Calu3 (cell line): ENCODE results near the gene HNRNPF. TPM values are rescaled to one million over a fixed set of nuclear protein-coding genes. Genes with fewer than 3 reads are reported as not detected.

Source experiments
- BruUV-seq: library from RNA; stranded (reverse); fragments of 400-500 nt; replicated peaks from 2 replicates; lab custom pipeline; 2021; lab: Mats Ljungman, UMichigan
- CTCF ChIA-PET: fragments of 300-600 bp; sonication (Branson Sonifier 250); formaldehyde crosslinking; loops from one replicate; lab custom pipeline; 2022; ENCODE audit warnings: antibody characterized with exemption; lab: Charles Lee
- DNase-seq: peaks from one replicate; pipeline ENCODE4 v3.0.0; 2022
- H3K27ac Mint-ChIP-seq: one replicate; pipeline ENCODE4 v1.8.0; 2022; ENCODE audit warnings: mixed read lengths; ENCODE audit not compliant: unreplicated experiment
- H3K27me3 Mint-ChIP-seq: one replicate; pipeline ENCODE4 v1.8.0; 2022; ENCODE audit warnings: mixed read lengths; ENCODE audit not compliant: unreplicated experiment
- H3K36me3 Mint-ChIP-seq: one replicate; pipeline ENCODE4 v1.8.0; 2022; ENCODE audit warnings: mild to moderate bottlenecking, moderate library complexity, mixed read lengths; ENCODE audit not compliant: insufficient read depth, unreplicated experiment
- H3K4me1 Mint-ChIP-seq: one replicate; pipeline ENCODE4 v1.8.0; 2022; ENCODE audit warnings: mild to moderate bottlenecking, low read depth, mixed read lengths; ENCODE audit not compliant: unreplicated experiment
- H3K4me3 Mint-ChIP-seq: one replicate; pipeline ENCODE4 v1.8.0; 2022; ENCODE audit warnings: mild to moderate bottlenecking, low read depth, moderate library complexity, mixed read lengths; ENCODE audit not compliant: unreplicated experiment
- H3K9me3 Mint-ChIP-seq: one replicate; pipeline ENCODE4 v1.8.0; 2022; ENCODE audit warnings: low read depth, mixed read lengths; ENCODE audit not compliant: unreplicated experiment
- CTCF ChIP-seq: fragments of 200-600 bp; IDR thresholded peaks from one replicate; pipeline ENCODE4 v1.8.0; 2022; ENCODE audit warnings: antibody characterized with exemption; ENCODE audit not compliant: unreplicated experiment
- intact Hi-C: fragments of 100-400 bp; cut with micrococcal nuclease; formaldehyde crosslinking; loops from one replicate; pipeline ENCODE4 v1.10.0; 2022; ENCODE audit not compliant: unreplicated experiment
- total RNA-seq: library from RNA; stranded (reverse); gene quantifications from 2 replicates; pipeline ENCODE4 v1.2.3, GENCODE V29; 2022

The HNRNPF gene
- total RNA-seq, 1 experiment from 2014 or later, result 256 TPM

- intact Hi-C loops, result no loop called here
- Mint-ChIP-seq H3K4me1 (peaks cover 60% of the 10 kb centered on the region), H3K27me3 (no peaks in the 10 kb centered on the region), H3K4me3 (peak overlapping the region; percentile 76), H3K9me3 (no peaks in the 10 kb centered on the region), H3K27ac (peak overlapping the region; percentile 44), H3K36me3 (peaks cover 94% of the 10 kb centered on the region)
- no peak for TF ChIP-seq CTCF
- BruUV-seq, result no TSS peak
- no peak for DNase-seq
- CTCF ChIA-PET, result no interaction called here
Observed at GRCh38 chr10:43402176-43402575, 6.8 kb downstream of the HNRNPF start.

- CTCF ChIA-PET, result no interaction called here
- Mint-ChIP-seq H3K36me3 (peaks cover 94% of the 10 kb centered on the region), H3K4me3 (peak overlapping the region; percentile 76), H3K27me3 (no peaks in the 10 kb centered on the region), H3K9me3 (no peaks in the 10 kb centered on the region), H3K27ac (peak overlapping the region; percentile 44), H3K4me1 (peaks cover 61% of the 10 kb centered on the region)
- BruUV-seq, result no TSS peak
- intact Hi-C loops, result no loop called here
- DNase-seq, result no peak
- TF ChIP-seq CTCF, result no peak
Observed at GRCh38 chr10:43401627-43402026, 7.4 kb downstream of the HNRNPF start.

GRCh38 chr10:43399320-43400310, 9.4 kb downstream of the HNRNPF start:
- Mint-ChIP-seq H3K4me1 (peaks cover 58% of the 10 kb centered on the region), H3K27me3 (no peaks in the 10 kb centered on the region), H3K9me3 (no peaks in the 10 kb centered on the region), H3K4me3 (peak overlapping the region; percentile 48), H3K27ac (peak overlapping the region; percentile 44), H3K36me3 (peaks cover 94% of the 10 kb centered on the region)
- no peak for TF ChIP-seq CTCF
- no TSS peak for BruUV-seq
- CTCF ChIA-PET, result interaction anchor here (1.0 kb wide), 1 partner anchor 43 kb away, joined by 4 read pairs; no protein-coding TSS in a partner anchor
- peak; percentile 34 for DNase-seq
- intact Hi-C loops, result loop anchor here (5.0 kb wide), 1 partner anchor 47 kb away; no protein-coding TSS in a partner anchor

GRCh38 chr10:43398939-43399319, 10.1 kb downstream of the HNRNPF start:
- no TSS peak for BruUV-seq
- CTCF ChIA-PET, result no interaction called here
- intact Hi-C loops, result loop anchor here (5.0 kb wide), 1 partner anchor 47 kb away; no protein-coding TSS in a partner anchor
- peaks cover 92% of the 10 kb centered on the region for H3K36me3 Mint-ChIP-seq
- no peaks in the 10 kb centered on the region for H3K9me3 Mint-ChIP-seq
- no peak for DNase-seq
- peak overlapping the region; percentile 85 for H3K4me3 Mint-ChIP-seq
- peaks cover 55% of the 10 kb centered on the region for H3K4me1 Mint-ChIP-seq
- no peaks in the 10 kb centered on the region for H3K27me3 Mint-ChIP-seq
- H3K27ac Mint-ChIP-seq, result no peak overlapping the region
- TF ChIP-seq CTCF, result no peak
